Measurements from ENCODE around the gene JAZF1.

Gene JAZF1

GRCh38 chr7:28157076-28157745, 23.4 kb downstream of the JAZF1 start:
- DNase-seq (ENCODE audit: low spot score) = no peak
- in situ Hi-C loops (cut with MboI; ENCODE audit: low pct_unique_long_range_greater_than_20kb, low sequenced_read_pairs, unreplicated experiment) = no loop called here
- TF ChIP-seq CTCF (IDR thresholded peaks at IDR 0.05; ENCODE audit: extremely low read depth, insufficient read depth, missing control alignments) = no peak

- in situ Hi-C loops (cut with MboI; ENCODE audit: low pct_unique_long_range_greater_than_20kb, low sequenced_read_pairs, unreplicated experiment) = no loop called here
- no peak for DNase-seq (ENCODE audit: low spot score)
- TF ChIP-seq CTCF (IDR thresholded peaks at IDR 0.05; ENCODE audit: extremely low read depth, insufficient read depth, missing control alignments) = no peak
These were observed 24.2 kb downstream of the JAZF1 start for GRCh38 chr7:28156401-28156800.

GRCh38 chr7:28155964-28156363, 24.6 kb downstream of the JAZF1 start:
- DNase-seq (ENCODE audit: low spot score) = no peak
- no peak for TF ChIP-seq CTCF (IDR thresholded peaks at IDR 0.05; ENCODE audit: extremely low read depth, insufficient read depth, missing control alignments)
- in situ Hi-C loops (cut with MboI; ENCODE audit: low pct_unique_long_range_greater_than_20kb, low sequenced_read_pairs, unreplicated experiment) = no loop called here

GRCh38 chr7:28155019-28155660, 25.5 kb downstream of the JAZF1 start:
- in situ Hi-C loops (cut with MboI; ENCODE audit: low pct_unique_long_range_greater_than_20kb, low sequenced_read_pairs, unreplicated experiment) = no loop called here
- TF ChIP-seq CTCF (IDR thresholded peaks at IDR 0.05; ENCODE audit: extremely low read depth, insufficient read depth, missing control alignments) = no peak

GRCh38 chr7:28152594-28152993, 28.0 kb downstream of the JAZF1 start:
- DNase-seq (ENCODE audit: low spot score) = no peak
- no peak for TF ChIP-seq CTCF (IDR thresholded peaks at IDR 0.05; ENCODE audit: extremely low read depth, insufficient read depth, missing control alignments)
- in situ Hi-C loops (cut with MboI; ENCODE audit: low pct_unique_long_range_greater_than_20kb, low sequenced_read_pairs, unreplicated experiment) = no loop called here

More at GRCh38 chr7:28155019-28155660, 25.5 kb downstream of the JAZF1 start:
- DNase-seq (ENCODE audit: low spot score) = peak; percentile 52

GRCh38 chr7:28151965-28152364, 28.6 kb downstream of the JAZF1 start:
- DNase-seq (ENCODE audit: low spot score) = peak; percentile 26
- in situ Hi-C loops (cut with MboI; ENCODE audit: low pct_unique_long_range_greater_than_20kb, low sequenced_read_pairs, unreplicated experiment) = no loop called here
- TF ChIP-seq CTCF (IDR thresholded peaks at IDR 0.05; ENCODE audit: extremely low read depth, insufficient read depth, missing control alignments) = no peak
